ENCODE measurements around the gene ARMC5.

GRCh38 chr16:31476303-31477219 is 17.3 kb downstream of the ARMC5 start:
- no peak for TF ChIP-seq CTCF (IDR thresholded peaks at IDR 0.05; ENCODE audit: low read depth, low read length, poor library complexity, severe bottlenecking)
- no peak for TF ChIP-seq EZH2phosphoT487 (IDR thresholded peaks at IDR 0.05; ENCODE audit: borderline replicate concordance, low read length)
